HEK293 (cell line): Measurements from ENCODE around the gene KIAA0586.

Experiments used
- CTCF ChIA-PET: fragments of 350-600 bp; formaldehyde crosslinking; extraction: SDS; loops from one replicate; lab custom pipeline; 2021; ENCODE audit warnings: antibody characterized with exemption; lab: Yijun Ruan, JAX
- POLR2A ChIA-PET: fragments of 300-600 bp; formaldehyde crosslinking; extraction: SDS; loops from one replicate; lab custom pipeline; 2020; ENCODE audit warnings: antibody characterized with exemption, inconsistent platforms; lab: Yijun Ruan, JAX
- H3K27ac ChIP-seq: fragments of 200-500 bp; sonication (Bioruptor generic); 2 replicates; pipeline ENCODE4 v1.5.1; 2014; ENCODE audit warnings: low read depth, low read length, control low read depth, inconsistent platforms; ENCODE audit errors: extremely low read depth
- H3K36me3 ChIP-seq, 2 experiments: fragments of 200-500 bp in 1 of 2; sonication (Bioruptor generic) in 1 of 2; 1 replicate in 1 of 2; 2 replicates in 1 of 2; pipeline ENCODE4 v1.5.1; 2014 to 2017; ENCODE audit warnings: inconsistent platforms in 2 of 2, low read length in 2 of 2; ENCODE audit not compliant: control insufficient read depth in 2 of 2, insufficient read depth in 1 of 2
- H3K4me1 ChIP-seq: fragments of 200-500 bp; sonication (Bioruptor generic); 2 replicates; pipeline ENCODE4 v1.5.1; 2014; ENCODE audit warnings: mild to moderate bottlenecking, low read length, inconsistent platforms; ENCODE audit not compliant: control insufficient read depth, insufficient read depth
- H3K4me3 ChIP-seq: 2 replicates; pipeline ENCODE4 v1.5.1; 2011; ENCODE audit warnings: low read depth, mild to moderate bottlenecking, control low read depth, low read length, moderate library complexity
- H3K9me3 ChIP-seq: fragments of 200-500 bp; sonication (Bioruptor generic); 2 replicates; pipeline ENCODE4 v1.5.1; 2014; ENCODE audit warnings: low read depth, low read length, inconsistent platforms; ENCODE audit not compliant: control insufficient read depth, insufficient read depth
- EGR2 ChIP-seq: fragments of 450-650 bp; formaldehyde crosslinking; IDR thresholded peaks from 2 replicates; pipeline ENCODE4 v1.5.1; 2016; ENCODE audit warnings: low read depth, missing biosample characterization, missing genetic modification characterization
- GFI1B ChIP-seq: fragments of 450-650 bp; formaldehyde crosslinking; IDR thresholded peaks from 2 replicates; pipeline ENCODE4 v1.5.1; 2016; ENCODE audit warnings: missing biosample characterization, missing genetic modification characterization
- GLIS2 ChIP-seq: fragments of 450-650 bp; formaldehyde crosslinking; IDR thresholded peaks from 2 replicates; pipeline ENCODE4 v1.5.1; 2016; ENCODE audit warnings: missing biosample characterization, missing genetic modification characterization
- KLF1 ChIP-seq: fragments of 450-650 bp; formaldehyde crosslinking; IDR thresholded peaks from 2 replicates; pipeline ENCODE4 v1.5.1; 2016; ENCODE audit warnings: missing biosample characterization, missing genetic modification characterization
- MZF1 ChIP-seq: fragments of 450-650 bp; formaldehyde crosslinking; IDR thresholded peaks from 2 replicates; pipeline ENCODE4 v1.5.1; 2017; ENCODE audit warnings: missing biosample characterization, missing genetic modification characterization, borderline replicate concordance
- SETDB1 ChIP-seq: IDR thresholded peaks from one replicate; pipeline ENCODE4 v1.6.1; 2017; ENCODE audit warnings: mild to moderate bottlenecking, low read length, moderate library complexity, mixed read lengths; ENCODE audit not compliant: insufficient read length
- ZBTB17 ChIP-seq: fragments of 450-650 bp; formaldehyde crosslinking; IDR thresholded peaks from 2 replicates; pipeline ENCODE4 v1.5.1; 2016; ENCODE audit warnings: missing biosample characterization, missing genetic modification characterization
- ZBTB8A ChIP-seq: fragments of 450-650 bp; formaldehyde crosslinking; IDR thresholded peaks from 2 replicates; pipeline ENCODE4 v1.5.1; 2016; ENCODE audit warnings: missing biosample characterization, missing genetic modification characterization
- ZEB2 ChIP-seq: fragments of 450-650 bp; formaldehyde crosslinking; IDR thresholded peaks from 2 replicates; pipeline ENCODE4 v1.5.1; 2016; ENCODE audit warnings: missing biosample characterization, missing genetic modification characterization
- ZFP69B ChIP-seq: fragments of 450-650 bp; formaldehyde crosslinking; IDR thresholded peaks from 2 replicates; pipeline ENCODE4 v1.5.1; 2016; ENCODE audit warnings: missing biosample characterization, missing genetic modification characterization
- ZNF10 ChIP-seq: fragments of 450-650 bp; formaldehyde crosslinking; IDR thresholded peaks from 2 replicates; pipeline ENCODE4 v1.5.1; 2017; ENCODE audit warnings: missing biosample characterization, missing genetic modification characterization
- ZNF121 ChIP-seq: fragments of 450-650 bp; formaldehyde crosslinking; IDR thresholded peaks from 2 replicates; pipeline ENCODE4 v1.5.1; 2016; ENCODE audit warnings: missing biosample characterization, missing genetic modification characterization
- ZNF274 ChIP-seq, 2 experiments: fragments of 200-500 bp in 1 of 2; fragments of 450-650 bp in 1 of 2; sonication (Bioruptor generic) in 1 of 2; formaldehyde crosslinking in 1 of 2; IDR thresholded peaks; 2 replicates each; pipeline versions ENCODE4 v1.5.1 to v1.6.1; 2014 to 2016; ENCODE audit warnings: borderline replicate concordance in 1 of 2, inconsistent platforms in 1 of 2, low read length in 1 of 2, missing biosample characterization in 1 of 2, missing genetic modification characterization in 1 of 2
- ZNF623 ChIP-seq: fragments of 450-650 bp; formaldehyde crosslinking; IDR thresholded peaks from 2 replicates; pipeline ENCODE4 v1.5.1; 2016; ENCODE audit warnings: missing biosample characterization, missing genetic modification characterization
- ZNF658 ChIP-seq: fragments of 450-650 bp; formaldehyde crosslinking; IDR thresholded peaks from 2 replicates; pipeline ENCODE4; 2016; ENCODE audit warnings: missing biosample characterization, missing genetic modification characterization
- ZNF670 ChIP-seq: fragments of 450-650 bp; formaldehyde crosslinking; IDR thresholded peaks from 2 replicates; pipeline ENCODE4 v1.5.1; 2016; ENCODE audit warnings: missing biosample characterization, missing genetic modification characterization, low read depth
- ZNF677 ChIP-seq: fragments of 450-650 bp; IDR thresholded peaks from 2 replicates; pipeline ENCODE4 v1.5.0; 2018; ENCODE audit warnings: missing biosample characterization, mild to moderate bottlenecking, missing genetic modification characterization, moderate library complexity
- ZNF747 ChIP-seq: fragments of 450-650 bp; formaldehyde crosslinking; IDR thresholded peaks from 2 replicates; pipeline ENCODE4 v1.5.1; 2016; ENCODE audit warnings: missing biosample characterization, missing genetic modification characterization
- TF ChIP-seq, protein P1 (sequence below): fragments of 450-650 bp; formaldehyde crosslinking; IDR thresholded peaks from 2 replicates; pipeline ENCODE4 v1.5.1; 2017; ENCODE audit warnings: missing biosample characterization, missing genetic modification characterization
- TF ChIP-seq, protein P2 (sequence below): fragments of 450-650 bp; formaldehyde crosslinking; IDR thresholded peaks from 2 replicates; pipeline ENCODE4 v1.5.1; 2016; ENCODE audit warnings: missing biosample characterization, missing genetic modification characterization, borderline replicate concordance
- TF ChIP-seq, protein P3 (sequence below): fragments of 450-650 bp; formaldehyde crosslinking; IDR thresholded peaks from 2 replicates; pipeline ENCODE4 v1.5.0; 2017; ENCODE audit warnings: missing biosample characterization, missing genetic modification characterization, borderline replicate concordance
- TF ChIP-seq, protein P4 (sequence below): fragments of 450-650 bp; formaldehyde crosslinking; IDR thresholded peaks from 2 replicates; pipeline ENCODE4 v1.5.1; 2016; ENCODE audit warnings: missing biosample characterization, missing genetic modification characterization
- TF ChIP-seq, protein P5 (sequence below): IDR thresholded peaks from 2 replicates; pipeline ENCODE4 v1.6.1; 2011; ENCODE audit warnings: mild to moderate bottlenecking, low read depth, low read length, borderline replicate concordance

Gene KIAA0586

DNA sequence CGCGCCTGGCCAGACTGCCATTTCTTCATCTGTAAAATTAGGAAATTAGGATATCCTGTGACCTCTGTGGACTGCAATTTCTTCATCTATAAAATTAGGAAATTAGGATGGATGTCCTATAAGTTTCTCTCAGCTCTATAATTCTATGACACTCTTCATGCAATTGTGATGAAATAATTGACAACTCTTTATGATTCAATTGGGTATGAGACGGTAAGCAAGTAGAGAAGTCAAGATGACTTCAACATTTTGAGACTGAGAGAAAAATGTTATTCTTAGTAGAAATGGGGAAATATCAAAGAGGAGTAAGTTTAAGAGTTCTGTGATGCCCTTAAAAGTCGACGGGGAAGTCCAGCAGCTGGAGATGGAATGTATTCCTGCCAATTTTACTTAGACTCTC lies 12.0 kb downstream of the KIAA0586 start (continued):
- TF ChIP-seq ZBTB8A (tag by site-specific recombination) (no peak), ZNF670 (tag by site-specific recombination) (no peak), KLF1 (tag by site-specific recombination) (no peak), ZNF121 (tag by site-specific recombination) (no peak), ZNF677 (no peak), ZEB2 (tag by site-specific recombination) (no peak), ZNF10 (tag by site-specific recombination) (no peak)

DNA sequence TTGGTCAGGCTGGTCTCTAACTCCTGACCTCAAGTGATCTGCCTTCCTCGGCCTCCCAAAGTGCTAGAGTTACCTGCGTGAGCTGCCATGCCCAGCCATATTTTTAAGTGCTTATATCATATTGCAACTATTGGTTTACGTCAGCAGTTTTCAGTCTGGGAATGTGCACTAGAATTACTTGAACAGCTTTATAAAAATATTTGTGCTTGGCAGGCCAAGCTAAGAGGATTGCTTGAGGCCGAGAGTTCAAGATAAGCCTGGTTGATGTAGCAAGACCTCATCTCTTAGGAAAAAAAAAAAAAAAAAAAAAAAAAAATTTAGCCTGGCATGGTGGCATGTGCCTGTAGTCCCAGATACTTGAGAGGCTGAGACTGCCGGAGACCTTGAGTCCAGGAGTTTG lies 17.1 kb downstream of the KIAA0586 start:
- TF ChIP-seq, protein P1, sequence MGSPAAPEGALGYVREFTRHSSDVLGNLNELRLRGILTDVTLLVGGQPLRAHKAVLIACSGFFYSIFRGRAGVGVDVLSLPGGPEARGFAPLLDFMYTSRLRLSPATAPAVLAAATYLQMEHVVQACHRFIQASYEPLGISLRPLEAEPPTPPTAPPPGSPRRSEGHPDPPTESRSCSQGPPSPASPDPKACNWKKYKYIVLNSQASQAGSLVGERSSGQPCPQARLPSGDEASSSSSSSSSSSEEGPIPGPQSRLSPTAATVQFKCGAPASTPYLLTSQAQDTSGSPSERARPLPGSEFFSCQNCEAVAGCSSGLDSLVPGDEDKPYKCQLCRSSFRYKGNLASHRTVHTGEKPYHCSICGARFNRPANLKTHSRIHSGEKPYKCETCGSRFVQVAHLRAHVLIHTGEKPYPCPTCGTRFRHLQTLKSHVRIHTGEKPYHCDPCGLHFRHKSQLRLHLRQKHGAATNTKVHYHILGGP (tag by site-specific recombination): no peak
- TF ChIP-seq, protein P2, sequence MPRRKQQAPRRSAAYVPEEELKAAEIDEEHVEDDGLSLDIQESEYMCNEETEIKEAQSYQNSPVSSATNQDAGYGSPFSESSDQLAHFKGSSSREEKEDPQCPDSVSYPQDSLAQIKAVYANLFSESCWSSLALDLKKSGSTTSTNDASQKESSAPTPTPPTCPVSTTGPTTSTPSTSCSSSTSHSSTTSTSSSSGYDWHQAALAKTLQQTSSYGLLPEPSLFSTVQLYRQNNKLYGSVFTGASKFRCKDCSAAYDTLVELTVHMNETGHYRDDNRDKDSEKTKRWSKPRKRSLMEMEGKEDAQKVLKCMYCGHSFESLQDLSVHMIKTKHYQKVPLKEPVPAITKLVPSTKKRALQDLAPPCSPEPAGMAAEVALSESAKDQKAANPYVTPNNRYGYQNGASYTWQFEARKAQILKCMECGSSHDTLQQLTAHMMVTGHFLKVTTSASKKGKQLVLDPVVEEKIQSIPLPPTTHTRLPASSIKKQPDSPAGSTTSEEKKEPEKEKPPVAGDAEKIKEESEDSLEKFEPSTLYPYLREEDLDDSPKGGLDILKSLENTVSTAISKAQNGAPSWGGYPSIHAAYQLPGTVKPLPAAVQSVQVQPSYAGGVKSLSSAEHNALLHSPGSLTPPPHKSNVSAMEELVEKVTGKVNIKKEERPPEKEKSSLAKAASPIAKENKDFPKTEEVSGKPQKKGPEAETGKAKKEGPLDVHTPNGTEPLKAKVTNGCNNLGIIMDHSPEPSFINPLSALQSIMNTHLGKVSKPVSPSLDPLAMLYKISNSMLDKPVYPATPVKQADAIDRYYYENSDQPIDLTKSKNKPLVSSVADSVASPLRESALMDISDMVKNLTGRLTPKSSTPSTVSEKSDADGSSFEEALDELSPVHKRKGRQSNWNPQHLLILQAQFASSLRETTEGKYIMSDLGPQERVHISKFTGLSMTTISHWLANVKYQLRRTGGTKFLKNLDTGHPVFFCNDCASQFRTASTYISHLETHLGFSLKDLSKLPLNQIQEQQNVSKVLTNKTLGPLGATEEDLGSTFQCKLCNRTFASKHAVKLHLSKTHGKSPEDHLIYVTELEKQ (tag by site-specific recombination): no peak
- TF ChIP-seq ZNF747: no peak
- no peak for TF ChIP-seq ZBTB17 (tag by site-specific recombination)
- Histone ChIP-seq H3K4me3 (no peak overlapping the region), H3K27ac (no peak overlapping the region), H3K36me3 (peaks cover 43% of the 10 kb centered on the region in 2 experiments), H3K9me3 (no peaks in the 10 kb centered on the region), H3K4me1 (no peaks in the 10 kb centered on the region)
- CTCF ChIA-PET: no interaction called here
- POLR2A ChIA-PET: no interaction called here

DNA sequence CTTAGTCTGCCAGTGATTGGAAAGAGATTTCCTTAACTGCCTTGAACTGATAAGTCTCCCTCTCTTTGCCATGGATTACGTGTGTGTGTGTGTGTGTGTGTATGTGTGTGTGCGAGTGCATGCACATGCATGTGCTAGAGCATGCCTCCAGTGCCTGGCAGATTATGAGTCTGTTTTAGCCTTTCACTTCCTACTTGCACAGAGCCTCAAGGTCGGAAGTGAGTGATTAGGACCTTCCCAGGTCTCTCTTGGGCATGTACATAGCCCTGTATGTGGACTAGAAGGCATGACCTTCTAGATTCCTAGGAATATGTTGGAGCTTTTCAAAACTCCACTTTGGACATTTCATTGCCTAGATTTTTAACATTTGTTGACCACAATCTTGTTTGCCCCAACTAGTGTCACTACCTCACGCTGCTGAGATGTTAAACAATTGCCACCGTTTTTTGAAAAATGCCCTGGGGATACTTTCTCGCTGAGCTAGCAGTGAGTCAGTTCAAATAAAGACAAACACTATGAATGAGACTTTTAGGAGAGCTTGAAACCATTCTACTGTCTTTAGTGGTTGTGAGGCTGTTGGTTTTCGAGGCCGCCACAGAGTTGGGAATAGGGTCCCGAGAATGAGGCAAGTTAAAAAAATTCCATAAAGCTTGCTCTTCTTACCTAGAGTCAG lies 28.2 kb downstream of the KIAA0586 start:
- Histone ChIP-seq H3K4me1 (no peaks in the 10 kb centered on the region), H3K36me3 (peaks cover 28 to 48% of the 10 kb centered on the region in 2 experiments), H3K4me3 (no peak overlapping the region), H3K27ac (no peak overlapping the region), H3K9me3 (no peaks in the 10 kb centered on the region)
- ChIA-PET POLR2A (no interaction called here), CTCF (interaction anchor here (0.7 to 1.0 kb wide), 2 partner anchors 10 to 60 kb away, joined by 3 read pairs; partner anchors contain the start of gene TOMM20L)
- TF ChIP-seq, protein P3, sequence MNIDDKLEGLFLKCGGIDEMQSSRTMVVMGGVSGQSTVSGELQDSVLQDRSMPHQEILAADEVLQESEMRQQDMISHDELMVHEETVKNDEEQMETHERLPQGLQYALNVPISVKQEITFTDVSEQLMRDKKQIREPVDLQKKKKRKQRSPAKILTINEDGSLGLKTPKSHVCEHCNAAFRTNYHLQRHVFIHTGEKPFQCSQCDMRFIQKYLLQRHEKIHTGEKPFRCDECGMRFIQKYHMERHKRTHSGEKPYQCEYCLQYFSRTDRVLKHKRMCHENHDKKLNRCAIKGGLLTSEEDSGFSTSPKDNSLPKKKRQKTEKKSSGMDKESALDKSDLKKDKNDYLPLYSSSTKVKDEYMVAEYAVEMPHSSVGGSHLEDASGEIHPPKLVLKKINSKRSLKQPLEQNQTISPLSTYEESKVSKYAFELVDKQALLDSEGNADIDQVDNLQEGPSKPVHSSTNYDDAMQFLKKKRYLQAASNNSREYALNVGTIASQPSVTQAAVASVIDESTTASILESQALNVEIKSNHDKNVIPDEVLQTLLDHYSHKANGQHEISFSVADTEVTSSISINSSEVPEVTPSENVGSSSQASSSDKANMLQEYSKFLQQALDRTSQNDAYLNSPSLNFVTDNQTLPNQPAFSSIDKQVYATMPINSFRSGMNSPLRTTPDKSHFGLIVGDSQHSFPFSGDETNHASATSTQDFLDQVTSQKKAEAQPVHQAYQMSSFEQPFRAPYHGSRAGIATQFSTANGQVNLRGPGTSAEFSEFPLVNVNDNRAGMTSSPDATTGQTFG (tag by site-specific recombination): no peak
- no peak for TF ChIP-seq ZFP69B (tag by site-specific recombination)
- TF ChIP-seq, protein P4, sequence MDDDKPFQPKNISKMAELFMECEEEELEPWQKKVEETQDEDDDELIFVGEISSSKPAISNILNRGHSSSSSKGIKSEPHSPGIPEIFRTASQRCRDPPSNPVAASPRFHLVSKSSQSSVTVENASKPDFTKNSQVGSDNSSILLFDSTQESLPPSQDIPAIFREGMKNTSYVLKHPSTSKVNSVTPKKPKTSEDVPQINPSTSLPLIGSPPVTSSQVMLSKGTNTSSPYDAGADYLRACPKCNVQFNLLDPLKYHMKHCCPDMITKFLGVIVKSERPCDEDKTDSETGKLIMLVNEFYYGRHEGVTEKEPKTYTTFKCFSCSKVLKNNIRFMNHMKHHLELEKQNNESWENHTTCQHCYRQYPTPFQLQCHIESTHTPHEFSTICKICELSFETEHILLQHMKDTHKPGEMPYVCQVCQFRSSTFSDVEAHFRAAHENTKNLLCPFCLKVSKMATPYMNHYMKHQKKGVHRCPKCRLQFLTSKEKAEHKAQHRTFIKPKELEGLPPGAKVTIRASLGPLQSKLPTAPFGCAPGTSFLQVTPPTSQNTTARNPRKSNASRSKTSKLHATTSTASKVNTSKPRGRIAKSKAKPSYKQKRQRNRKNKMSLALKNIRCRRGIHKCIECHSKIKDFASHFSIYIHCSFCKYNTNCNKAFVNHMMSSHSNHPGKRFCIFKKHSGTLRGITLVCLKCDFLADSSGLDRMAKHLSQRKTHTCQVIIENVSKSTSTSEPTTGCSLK: no peak
- TF ChIP-seq ZNF623 (tag by site-specific recombination): no peak
- TF ChIP-seq ZNF274 (IDR thresholded peaks at IDR 0.05; ENCODE audit: low read length): no peak
- no peak for TF ChIP-seq ZNF274 (tag by site-specific recombination; IDR thresholded peaks at IDR 0.05; ENCODE audit: borderline replicate concordance)
- TF ChIP-seq GFI1B (tag by site-specific recombination): no peak
- TF ChIP-seq, protein P5, sequence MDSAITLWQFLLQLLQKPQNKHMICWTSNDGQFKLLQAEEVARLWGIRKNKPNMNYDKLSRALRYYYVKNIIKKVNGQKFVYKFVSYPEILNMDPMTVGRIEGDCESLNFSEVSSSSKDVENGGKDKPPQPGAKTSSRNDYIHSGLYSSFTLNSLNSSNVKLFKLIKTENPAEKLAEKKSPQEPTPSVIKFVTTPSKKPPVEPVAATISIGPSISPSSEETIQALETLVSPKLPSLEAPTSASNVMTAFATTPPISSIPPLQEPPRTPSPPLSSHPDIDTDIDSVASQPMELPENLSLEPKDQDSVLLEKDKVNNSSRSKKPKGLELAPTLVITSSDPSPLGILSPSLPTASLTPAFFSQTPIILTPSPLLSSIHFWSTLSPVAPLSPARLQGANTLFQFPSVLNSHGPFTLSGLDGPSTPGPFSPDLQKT: no peak
- TF ChIP-seq EGR2 (tag by site-specific recombination): no peak
- TF ChIP-seq SETDB1: no peak
- no peak for TF ChIP-seq GLIS2
- TF ChIP-seq MZF1: no peak
- no peak for TF ChIP-seq ZNF658
